GM19397 (cell line): ENCODE data around the gene CDH23.

Experiments
- ATAC-seq: cut with Tn5 transposase; IDR thresholded peaks from one replicate; pipeline ENCODE4 v1.9.1; 2021; ENCODE audit warnings: mild to moderate bottlenecking, moderate library complexity; ENCODE audit not compliant: unreplicated experiment

The CDH23 gene

DNA sequence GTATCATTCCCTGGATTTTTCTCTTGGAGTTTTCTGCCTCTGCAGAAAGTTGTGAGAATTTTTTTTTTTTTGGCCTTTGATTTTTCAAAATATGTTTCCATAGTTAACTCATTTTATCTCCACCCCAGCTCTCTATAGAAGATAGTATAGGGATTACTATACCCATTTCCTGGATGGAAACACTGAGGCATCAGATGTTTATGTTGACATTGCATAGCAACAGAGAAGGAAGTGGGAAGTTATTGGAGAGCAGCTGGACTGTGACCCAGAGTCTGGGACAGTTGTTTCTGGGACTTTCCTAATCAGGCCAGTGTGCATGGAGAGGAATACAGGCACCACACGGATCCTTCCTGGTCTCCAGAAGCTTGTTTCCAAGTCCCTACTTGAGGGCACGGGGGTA, 158.0 kb downstream of the CDH23 start:
- no peak for ATAC-seq

DNA sequence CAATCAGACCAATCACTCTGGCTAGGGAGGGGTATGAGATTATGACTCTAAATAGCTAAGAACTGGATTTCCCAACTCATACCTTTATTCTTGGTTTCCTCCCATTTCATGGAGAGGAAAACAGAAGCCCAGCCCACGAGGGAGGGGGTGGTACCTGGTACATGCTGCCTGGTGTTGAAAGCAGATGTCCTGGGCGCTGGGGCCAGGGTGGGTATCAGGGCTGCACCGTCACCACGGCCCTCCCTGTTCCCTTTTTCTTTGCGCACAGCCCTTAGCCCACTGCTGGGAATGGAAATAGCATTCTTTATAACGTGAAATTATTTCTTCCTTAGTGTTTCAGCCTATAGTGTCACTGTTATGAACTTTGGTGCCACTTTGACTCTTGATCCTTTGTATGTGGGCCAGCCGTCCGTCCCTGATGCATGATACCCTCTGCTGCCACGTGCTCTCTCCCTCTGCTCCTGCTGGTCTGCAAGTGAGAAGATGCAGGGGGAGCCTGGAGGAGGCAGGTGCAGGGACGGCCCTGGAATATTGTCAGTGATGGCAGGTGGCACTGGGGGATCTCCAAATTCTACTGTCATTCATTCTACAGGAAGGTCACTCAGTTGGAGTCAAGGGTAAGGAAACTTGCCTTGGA, 158.5 kb downstream of the CDH23 start:
- ATAC-seq = no peak

DNA sequence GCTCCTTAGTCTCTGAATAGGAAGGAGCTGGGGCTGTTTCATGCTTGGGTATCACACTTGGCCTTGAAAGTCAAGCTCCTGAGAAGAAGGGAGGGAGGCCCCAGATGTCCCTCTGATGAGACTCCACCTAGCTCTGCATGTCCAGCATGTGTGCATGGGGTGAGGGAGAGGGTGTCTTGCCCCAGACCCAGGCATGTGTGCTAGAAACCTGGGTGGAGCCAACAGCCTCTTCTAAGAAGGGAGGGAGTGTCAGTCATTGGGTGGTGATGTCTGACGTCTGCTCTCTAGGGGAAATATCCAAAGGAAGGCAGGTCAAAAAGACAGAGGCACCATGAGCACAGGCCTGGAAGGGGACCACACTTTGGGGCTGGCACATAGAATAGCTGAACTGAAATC, 159.0 kb downstream of the CDH23 start:
- ATAC-seq = no peak

DNA sequence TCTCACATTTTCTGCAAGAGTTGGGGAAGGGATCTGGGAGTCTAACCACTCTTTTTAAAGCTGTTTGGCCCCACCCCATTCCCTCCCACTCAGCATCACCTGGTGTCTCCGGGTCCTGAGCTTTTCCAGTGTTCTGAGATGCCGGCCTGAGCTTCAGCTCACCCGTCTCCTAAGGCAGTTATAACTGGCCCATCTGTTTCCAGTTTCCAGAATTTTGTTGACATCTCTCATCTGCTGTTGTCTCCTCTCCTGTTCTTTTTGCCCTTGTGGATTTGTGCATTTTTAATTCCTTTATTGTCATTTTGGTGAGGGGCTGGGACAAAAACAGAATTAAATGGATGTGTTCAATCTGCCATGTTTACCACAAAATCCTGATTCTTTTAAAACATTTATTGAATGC, 162.3 kb downstream of the CDH23 start:
- no peak for ATAC-seq

DNA sequence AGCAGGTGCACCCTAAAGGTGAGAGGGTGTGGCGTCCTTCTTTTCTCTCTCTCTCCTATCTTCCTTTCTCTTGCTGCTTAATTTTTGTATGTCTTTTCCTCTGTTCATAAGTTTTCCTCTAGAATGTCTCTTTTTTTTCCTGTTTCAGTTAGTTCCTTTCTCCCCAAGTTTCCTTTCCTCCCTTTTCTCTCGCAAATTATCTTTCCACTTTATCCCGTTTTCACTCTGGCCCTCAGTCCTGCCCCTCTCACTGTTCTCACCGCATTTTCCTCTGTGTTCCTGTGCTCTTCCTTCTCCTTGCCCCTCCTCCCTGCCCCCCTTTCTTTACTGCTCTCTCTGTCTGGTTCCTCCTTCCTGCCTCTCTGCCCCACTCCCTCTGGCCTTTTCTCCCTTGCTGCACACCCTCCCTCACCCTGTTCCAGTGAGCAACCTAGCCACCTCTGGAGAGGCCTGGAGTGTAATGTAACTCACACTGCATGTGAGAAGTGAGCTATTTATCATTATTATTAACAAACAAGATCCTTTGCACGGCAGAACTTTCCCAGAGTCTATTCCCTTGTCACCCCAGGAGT, 164.4 kb downstream of the CDH23 start:
- ATAC-seq = no peak

DNA sequence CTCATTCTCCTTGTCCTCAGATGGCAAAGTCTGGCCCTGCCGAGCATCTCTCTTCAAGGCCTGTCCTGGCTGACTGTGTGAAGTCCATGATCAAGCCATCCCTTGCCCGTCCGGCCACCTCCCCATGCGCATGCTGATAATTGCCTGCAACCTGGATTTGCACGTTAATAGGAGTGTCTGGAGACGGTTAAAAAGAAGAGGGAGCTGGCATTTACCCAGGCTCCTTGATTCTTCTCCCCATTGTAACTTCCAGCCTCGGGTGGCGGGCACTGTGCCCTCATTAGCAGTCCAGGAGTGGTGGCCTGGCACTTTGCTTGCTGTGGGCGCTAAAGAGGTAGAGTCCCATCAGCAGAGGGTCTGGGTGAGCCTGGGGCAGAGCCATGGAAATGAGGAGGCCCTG, 165.5 kb downstream of the CDH23 start:
- ATAC-seq = no peak

DNA sequence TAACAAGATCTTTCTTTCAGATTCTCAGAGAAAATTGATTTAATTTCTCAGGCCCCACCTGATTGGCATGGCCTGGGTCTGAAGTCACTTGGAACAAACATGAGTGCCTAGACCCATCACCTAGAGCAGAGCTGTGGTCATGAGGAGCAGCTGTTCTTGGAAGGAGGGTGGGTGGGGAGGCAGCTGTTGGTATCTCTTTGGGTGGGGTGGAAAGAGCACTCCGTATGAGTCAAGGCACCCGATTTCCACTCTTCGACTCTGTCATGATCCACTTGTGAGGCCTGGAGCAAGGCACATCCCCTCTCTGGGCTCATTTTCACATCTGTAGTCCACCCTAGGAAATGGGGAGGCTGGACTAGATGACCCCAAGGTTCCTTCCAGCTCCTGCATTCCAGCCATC, 166.2 kb downstream of the CDH23 start:
- no peak for ATAC-seq

DNA sequence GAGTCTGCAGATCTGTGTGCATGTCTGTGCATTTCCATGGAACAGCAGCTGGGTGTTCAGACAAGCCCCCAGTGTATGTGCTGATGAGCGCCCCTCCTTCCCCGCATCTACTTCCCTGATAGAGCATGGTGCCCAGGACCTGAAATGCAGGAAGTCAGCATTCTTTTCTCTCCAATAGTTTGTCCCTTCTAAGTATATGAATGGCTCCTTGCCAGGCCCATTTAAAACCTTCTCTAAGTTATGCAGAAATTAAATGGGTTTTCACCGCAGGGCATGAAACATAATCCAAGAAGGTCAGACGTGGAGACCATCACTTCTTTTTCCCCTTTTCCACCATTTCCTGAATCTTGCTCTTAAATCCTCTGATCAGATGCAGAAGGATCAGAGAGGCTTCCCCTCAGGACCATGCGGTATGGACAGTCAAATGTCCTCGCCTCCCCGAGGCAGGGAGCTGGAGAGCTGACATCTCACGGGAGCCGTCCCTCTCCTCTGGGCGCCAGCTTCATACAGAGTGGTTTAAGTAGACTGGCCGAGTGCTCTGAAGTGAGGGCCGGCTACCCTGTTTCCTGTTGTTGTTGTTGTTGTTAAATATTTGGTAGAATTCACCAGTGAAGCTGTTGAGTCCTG, 167.6 kb downstream of the CDH23 start:
- no peak for ATAC-seq

DNA sequence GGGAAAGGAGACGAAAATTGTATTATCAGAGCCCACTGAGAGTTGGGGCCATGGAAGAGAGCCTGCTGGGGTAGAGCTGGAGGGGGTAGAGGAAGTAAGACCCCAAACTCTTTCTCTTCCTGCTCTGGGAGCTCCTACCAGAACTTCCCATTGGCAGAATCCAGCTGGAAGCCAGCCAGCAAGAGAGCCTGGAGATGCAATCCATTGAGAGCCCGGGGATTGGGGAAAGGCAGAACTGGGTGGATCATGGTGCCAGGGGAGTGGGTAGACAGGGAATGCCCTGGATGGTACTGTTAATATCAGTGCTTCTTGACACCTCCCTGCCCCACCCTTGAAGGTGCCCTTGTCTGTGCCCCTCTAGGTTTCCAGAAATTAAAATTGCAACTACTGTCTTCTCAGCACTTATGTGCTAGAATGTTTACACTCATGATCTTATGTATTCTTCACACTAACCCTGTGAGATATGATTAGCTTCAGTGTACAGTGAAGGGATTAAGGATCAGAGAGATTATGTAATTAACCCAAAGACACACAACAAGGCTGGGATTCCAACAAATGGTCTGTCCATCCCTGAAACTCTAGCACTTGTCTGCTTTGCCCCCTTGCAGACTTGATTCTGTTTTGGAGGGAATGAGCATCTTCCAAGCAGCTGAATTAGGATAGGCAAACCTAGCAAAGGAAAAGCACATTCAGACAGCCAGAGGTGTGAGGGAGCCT, 168.7 kb downstream of the CDH23 start:
- ATAC-seq = no peak

DNA sequence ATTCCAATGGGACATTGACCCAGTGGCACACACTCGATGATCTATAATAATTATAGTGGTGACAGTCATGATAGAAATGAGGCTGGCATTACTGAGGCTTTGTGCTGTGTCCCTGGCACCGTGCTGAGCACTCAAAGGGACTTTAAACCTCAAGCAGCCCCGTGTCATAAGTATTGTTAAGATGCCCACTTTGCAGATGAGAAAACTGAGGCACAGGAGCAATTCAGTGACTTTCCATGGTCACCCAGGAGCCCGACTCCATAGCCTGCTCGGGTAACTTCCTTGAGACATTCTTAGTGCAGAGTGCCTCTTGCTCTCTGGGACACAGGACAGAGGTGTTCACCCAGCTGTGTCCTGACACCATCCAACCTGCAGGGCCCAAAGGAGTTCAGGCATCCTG, 170.3 kb downstream of the CDH23 start:
- no peak for ATAC-seq

DNA sequence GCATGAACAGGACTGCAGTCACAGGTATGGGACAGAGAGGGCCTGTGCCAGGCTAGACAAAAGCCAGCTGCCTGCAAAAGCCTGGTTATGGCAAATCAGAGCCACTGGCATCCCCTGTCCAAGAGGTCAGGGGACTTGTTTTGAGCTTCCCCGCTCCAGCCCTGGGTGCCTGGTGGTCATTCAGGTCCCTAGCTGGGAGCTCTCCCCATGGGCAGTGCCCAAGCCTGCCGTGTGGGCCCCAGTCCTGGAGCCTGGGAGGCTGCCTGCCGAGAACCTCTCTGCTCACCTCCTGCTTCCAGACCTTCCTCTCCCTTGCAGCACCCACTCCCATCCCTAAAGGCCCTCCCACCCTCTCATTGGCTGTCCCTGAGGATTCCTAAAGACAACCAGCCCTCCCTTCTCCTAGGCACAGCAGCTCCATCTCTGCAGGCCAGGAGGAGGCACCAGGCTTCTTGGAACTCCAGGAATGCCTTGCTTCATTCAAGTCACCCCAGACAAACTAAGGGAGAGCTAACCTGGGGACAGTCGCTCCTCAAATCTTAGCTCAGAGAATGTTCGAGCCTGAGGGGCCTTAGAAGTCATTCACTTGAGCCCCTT, 172.3 kb downstream of the CDH23 start:
- ATAC-seq = no peak

DNA sequence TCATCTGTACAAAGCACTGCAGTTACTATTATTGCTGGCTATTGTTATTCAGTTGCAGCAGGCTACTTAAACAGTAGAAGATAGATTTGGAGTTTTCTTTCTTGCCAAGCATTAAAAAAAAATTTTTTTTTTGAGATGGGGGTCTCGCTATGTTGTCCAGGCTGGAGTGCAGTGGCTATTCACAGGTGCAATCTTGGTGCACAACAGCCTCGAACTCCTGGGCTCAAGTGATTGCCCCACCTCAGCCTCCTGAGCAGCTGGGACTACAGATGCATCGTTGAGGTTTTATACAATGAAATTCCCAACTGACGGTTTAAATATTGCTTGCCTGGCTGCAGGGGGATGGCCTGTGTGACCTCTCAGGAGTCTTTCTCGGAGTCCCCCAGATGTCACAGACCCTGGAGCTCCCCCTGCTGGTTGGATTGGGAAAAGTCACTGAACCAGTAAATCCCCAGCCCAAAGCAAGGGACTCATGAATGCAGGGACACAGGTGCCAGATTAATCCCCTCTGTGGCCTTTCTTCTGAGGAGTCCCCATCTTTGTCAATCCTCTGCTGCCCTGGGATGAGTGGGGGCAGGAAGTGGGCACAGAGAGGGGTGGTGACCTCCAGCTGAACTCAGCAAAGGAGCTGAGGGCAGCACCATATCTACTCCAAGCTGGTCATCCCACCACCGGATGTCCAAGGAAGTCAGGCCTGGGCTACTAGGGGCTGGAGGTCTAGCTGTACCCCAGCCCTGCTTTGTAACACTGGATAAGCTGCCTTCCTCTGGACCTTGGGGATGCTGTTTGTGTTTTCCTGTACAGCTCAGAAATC, 173.3 kb downstream of the CDH23 start:
- no peak for ATAC-seq

DNA sequence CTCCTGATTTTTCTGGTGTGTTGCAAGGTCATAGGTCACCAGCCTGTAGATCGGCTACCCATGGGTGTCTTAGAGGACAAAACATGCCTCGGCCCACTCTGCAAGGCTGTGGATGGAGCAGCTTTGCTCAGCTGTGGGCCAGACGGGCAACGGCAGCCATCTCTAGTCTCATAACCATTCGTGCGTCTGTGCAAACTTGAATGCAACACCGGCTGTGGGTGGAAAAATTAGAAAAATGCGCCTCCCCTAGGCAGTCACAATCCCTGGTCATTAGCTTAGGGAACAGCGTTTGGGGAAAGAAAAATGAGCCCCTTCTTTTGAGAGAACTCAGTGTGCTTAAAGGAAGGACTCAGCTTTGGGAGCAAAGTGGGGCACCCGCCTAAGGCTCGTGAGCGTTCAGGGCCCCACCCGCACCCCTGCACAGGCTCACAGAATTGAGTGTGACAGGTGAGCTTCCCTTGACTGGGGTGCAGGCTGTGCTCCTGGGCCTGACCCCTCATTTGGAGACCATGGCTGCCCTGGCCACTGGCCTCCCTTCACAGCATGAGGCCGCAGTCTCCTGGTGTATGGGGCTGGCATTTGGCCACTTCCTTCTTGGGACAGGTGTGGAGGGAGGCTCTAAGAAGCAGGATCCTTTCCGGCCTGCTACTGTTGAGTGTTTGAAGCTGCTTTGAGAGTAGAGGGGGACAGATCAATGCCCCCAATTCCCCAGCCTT, 174.9 kb downstream of the CDH23 start:
- ATAC-seq = no peak

DNA sequence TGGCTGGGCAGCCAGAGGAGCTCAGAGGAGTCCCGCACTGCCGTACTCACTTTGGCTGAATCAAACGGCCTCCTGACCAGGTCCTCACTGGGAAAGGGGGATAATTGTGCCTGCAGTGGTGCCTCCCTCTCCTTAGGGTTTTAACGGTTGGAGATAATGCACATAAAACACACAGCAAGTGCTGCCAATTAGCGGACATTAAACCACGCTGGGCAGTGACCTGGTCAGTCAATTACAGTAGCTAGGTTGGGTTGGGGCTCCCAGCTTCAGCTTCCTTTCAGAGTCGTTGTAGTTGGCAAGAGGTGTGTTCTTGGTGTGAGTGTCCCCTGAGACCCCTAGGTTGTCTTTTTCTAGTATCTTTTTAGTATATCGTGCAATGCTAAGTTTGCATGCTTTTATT, 176.2 kb downstream of the CDH23 start:
- no peak for ATAC-seq

DNA sequence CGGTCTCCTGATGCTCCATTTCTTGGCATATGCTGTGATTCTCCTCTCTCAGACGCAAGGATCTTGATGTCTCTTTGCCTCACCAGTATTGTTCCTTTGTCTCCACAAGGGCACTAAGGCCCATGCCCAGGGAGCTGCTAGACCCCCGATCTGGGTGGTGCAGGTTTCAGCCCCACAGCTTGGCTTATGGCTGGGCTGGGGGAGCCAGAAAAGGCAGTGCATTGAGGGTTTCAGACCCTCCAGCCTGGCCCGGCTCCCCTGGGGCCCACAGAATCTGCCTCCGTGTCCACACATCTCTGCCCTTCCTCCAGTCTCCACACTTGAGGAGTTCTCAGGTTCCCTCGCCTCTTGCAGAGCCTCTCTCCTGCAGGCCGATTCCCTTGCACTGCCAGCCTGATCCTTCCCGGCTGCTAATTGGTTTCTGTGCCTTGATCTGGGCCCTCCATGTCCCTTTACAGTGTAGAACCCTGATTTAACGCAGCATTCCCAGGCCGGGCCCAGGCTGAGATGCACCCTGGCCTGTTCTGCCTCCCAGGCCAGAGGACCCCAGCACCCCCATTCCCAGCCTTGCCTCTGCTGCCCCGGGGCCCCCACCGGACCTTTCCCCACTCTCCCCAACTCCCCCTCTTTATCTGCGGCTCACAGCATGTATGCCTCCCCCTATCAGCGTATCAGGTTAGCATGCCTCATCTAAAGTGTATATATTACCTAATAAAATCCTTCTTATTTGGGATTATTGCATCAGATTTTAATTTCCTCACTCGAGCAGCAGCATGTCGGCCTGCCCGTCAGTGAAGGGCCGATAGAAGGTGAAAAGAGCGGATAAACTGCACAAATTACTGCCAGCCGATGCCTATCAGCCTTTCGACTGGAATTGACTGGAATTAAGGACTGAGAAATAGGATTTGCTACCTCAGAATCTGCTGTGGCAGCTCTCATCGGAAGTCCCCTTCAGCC, 177.1 kb downstream of the CDH23 start:
- ATAC-seq = no peak

DNA sequence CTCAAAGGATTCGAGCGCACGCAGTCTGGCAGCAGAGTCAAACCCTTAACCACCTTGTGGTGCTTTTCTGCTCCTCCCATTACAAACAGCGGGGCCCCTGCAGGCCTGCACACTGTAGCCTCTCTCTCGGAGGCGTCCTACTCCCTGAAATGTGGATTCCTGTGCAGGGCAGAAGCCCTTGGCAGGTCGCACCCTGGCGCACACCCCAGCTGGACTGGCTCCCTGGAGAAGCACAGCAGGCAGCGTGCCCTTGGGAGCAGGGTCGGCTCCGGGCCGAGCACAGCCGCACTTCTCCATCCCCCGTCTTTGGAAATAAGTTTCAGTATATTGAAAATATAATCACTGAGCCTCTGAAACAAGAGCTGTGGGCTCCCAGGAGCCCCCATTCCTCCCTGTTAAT, 178.7 kb downstream of the CDH23 start:
- ATAC-seq = no peak

DNA sequence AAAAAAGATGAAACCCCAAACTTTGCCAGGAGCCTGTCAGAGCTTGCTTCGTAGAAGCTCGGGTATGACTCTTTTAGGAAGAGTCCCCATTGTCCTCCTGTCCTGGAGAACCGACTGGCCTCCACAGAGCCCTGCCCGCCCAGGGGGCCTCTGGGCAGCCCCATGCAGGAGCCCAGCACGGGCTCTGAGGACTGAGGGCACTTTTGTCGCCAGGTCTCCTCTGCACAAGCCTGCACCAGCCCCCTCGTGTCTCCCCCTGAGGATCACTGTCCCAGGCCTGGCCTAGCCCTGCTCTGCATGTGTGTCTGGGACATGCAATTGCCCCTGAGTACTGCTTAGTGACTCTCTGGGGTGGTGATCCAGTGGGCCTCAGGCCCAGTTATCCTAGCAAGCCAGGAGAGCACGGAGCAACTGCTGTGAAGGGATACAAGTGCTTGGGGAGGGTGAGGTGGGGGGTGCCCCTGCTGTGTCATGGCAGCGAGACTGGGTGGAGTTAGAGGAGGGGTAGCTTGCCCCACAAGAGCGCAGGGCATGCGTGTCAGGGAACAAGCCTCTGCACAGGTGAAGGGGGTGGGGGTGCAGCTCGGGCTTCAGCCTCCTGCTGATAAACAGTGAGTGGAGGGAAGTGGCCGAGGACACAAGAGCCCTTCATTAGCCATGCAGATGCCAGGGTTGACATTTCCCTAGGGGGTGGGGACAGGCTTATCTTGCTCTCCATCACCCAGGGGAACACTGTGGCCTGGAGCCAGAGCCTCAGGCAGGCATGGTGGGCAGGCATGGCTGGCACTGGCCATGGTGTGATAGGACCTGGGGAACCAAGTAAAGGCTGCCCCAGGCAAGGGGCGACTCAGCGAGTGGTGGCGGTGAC, 179.4 kb downstream of the CDH23 start:
- ATAC-seq = no peak

DNA sequence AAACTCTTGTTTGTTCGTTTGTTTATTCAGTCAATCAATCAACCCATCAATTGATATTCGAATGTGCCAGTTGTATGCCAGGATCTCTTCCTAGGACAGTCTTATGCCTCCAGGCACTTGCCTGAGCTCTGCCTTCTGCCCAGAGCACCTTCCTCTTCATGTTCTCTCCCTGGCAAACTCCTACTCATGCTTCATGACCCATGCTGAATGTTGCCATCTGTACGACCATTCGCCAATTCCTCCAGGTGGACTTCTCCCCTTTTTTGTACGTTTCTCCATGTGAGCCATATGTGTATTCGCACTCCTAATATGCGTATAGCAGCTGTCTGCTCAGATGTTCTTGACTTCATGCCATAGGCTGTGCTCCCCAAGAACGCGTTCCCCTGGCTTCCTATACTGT, 180.1 kb downstream of the CDH23 start:
- ATAC-seq = no peak
